ENCODE data around the gene CES2. TPM values are rescaled to one million over a fixed set of nuclear protein-coding genes. Genes with fewer than 3 reads are reported as not detected.

Gene CES2
- total and polyA plus RNA-seq, 2 donors (not counting 3 experiments of a cell fraction or from before 2014, with no cell fraction given), result 19.1 to 28.8 TPM

GRCh38 chr16:66940236-66940635 lies 4.9 kb downstream of the CES2 start:
- DNase-seq (ENCODE audit: low read depth, low spot score) (no peak), FAIRE-seq (no peak)
- ChIA-PET POLR2A (no interaction called here), CTCF (no interaction called here)
- no peaks in the 10 kb centered on the region for H3K9me1 ChIP-seq (replicated peaks; ENCODE audit: control insufficient read depth, extremely low read depth, insufficient read depth, low read length)
- H3K27ac ChIP-seq (ENCODE audit: insufficient read depth, low read depth, low read length), result no peak overlapping the region
- H2AFZ ChIP-seq (ENCODE audit: low read depth, low read length), result no peak overlapping the region
- H3K4me1 ChIP-seq (ENCODE audit: control insufficient read depth, extremely low read depth, insufficient read depth, low read length), result no peaks in the 10 kb centered on the region
- no peaks in the 10 kb centered on the region for H4K20me1 ChIP-seq (replicated peaks; ENCODE audit: control insufficient read depth, extremely low read depth, insufficient read depth, low read length)
- dilution Hi-C loops (cut with MboI; ENCODE audit: extremely low pct_ligation_motif_present, low sequenced_read_pairs), result no loop called here
- intact Hi-C loops (cut with micrococcal nuclease), result no loop called here
- no TSS peak for BruUV-seq (replicated peaks)
- peaks cover 9% of the 10 kb centered on the region for H3K79me2 ChIP-seq (ENCODE audit: control insufficient read depth, insufficient read depth, low read length)
- no peak overlapping the region for H3K4me3 ChIP-seq (replicated peaks in 1 of 3; ENCODE audit: insufficient read depth in 1 of 3, low read depth in 1 of 3, low read length in 3 of 3)
- H3K27me3 ChIP-seq (ENCODE audit: control insufficient read depth in 2 of 2, insufficient read depth in 2 of 2, low read length in 2 of 2), result no peaks in the 10 kb centered on the region
- peaks cover 0 to 30% of the 10 kb centered on the region in 2 experiments for H3K36me3 ChIP-seq (ENCODE audit: control insufficient read depth in 2 of 2, extremely low read depth in 1 of 2, insufficient read depth in 2 of 2, low read length in 2 of 2)
- no peak overlapping the region for H3K4me2 ChIP-seq (ENCODE audit: insufficient read depth, low read length)
- TF ChIP-seq EZH2 (IDR thresholded peaks at IDR 0.05; ENCODE audit: borderline replicate concordance, low read depth, low read length, severe bottlenecking), result no peak
- TF ChIP-seq MAX (IDR thresholded peaks at IDR 0.05; ENCODE audit: insufficient read depth, insufficient read length), result no peak
- TF ChIP-seq GATA2 (IDR thresholded peaks at IDR 0.05; ENCODE audit: insufficient read depth, insufficient read length, low read depth, low read length), result no peak
- TF ChIP-seq POLR2AphosphoS5 (IDR thresholded peaks at IDR 0.05; ENCODE audit: insufficient read depth, low read depth, low read length), result no peak
- TF ChIP-seq MYC (IDR thresholded peaks at IDR 0.05; ENCODE audit: low read depth, low read length), result no peak
- no peak for TF ChIP-seq POLR2A (IDR thresholded peaks at IDR 0.05; ENCODE audit: low read depth, low read length)
- no peak for TF ChIP-seq FOS (IDR thresholded peaks at IDR 0.05; ENCODE audit: borderline replicate concordance, insufficient read depth, low read length)
- TF ChIP-seq CTCF (IDR thresholded peaks at IDR 0.05; ENCODE audit: extremely low read depth in 1 of 2, insufficient read depth in 1 of 2, low read depth in 1 of 2, low read length in 2 of 2), result no peak
- TF ChIP-seq JUN (IDR thresholded peaks at IDR 0.05; ENCODE audit: borderline replicate concordance, insufficient read depth, insufficient read length, low read depth), result no peak
- no peaks in the 10 kb centered on the region for H3K9me3 ChIP-seq (replicated peaks; ENCODE audit: control insufficient read depth, insufficient read depth, low read length)
- H3K9ac ChIP-seq (replicated peaks; ENCODE audit: extremely low read depth, insufficient read depth, low read length), result no peak overlapping the region

Measured in endothelial cell of umbilical vein (primary cell).